SK-N-SH treated with all-trans-retinoic acid at 6 μM for 48 hours (cell line): ENCODE measurements around the gene FBXL14.

ENCODE experiments used
- ATAC-seq: fragments of 200-7000 bp; cut with Tn5 transposase; 3 replicates; pipeline ENCODE4 v1.9.1; 2020; ENCODE audit warnings: mild to moderate bottlenecking, moderate library complexity
- ARNTL ChIP-seq: fragments of 450-650 bp; formaldehyde crosslinking; IDR thresholded peaks from 2 replicates; pipeline ENCODE4 v1.5.0; 2020; ENCODE audit warnings: low read depth, mild to moderate bottlenecking, moderate library complexity, borderline replicate concordance
- BACH2 ChIP-seq: fragments of 250-450 bp; sonication (Bioruptor Pico); IDR thresholded peaks from 2 replicates; pipeline ENCODE4 v1.9.0; 2021; ENCODE audit warnings: mild to moderate bottlenecking, borderline replicate concordance
- CREB5 ChIP-seq: fragments of 250-450 bp; sonication (Bioruptor Pico); IDR thresholded peaks from 2 replicates; pipeline ENCODE4 v1.5.1; 2020; ENCODE audit warnings: low read depth, mild to moderate bottlenecking, moderate library complexity
- CSDC2 ChIP-seq: fragments of 250-450 bp; sonication (Bioruptor Pico); IDR thresholded peaks from 2 replicates; pipeline ENCODE4 v1.5.0; 2020; ENCODE audit warnings: mild to moderate bottlenecking, moderate library complexity
- CSRNP3 ChIP-seq: fragments of 250-450 bp; sonication (Bioruptor Pico); IDR thresholded peaks from 2 replicates; pipeline ENCODE4 v1.5.1; 2021; ENCODE audit warnings: mild to moderate bottlenecking, moderate library complexity
- ESRRG ChIP-seq: fragments of 250-450 bp; sonication (Bioruptor Pico); IDR thresholded peaks from 2 replicates; pipeline ENCODE4 v1.6.1; 2021; ENCODE audit warnings: mild to moderate bottlenecking
- GLIS3 ChIP-seq: fragments of 250-450 bp; sonication (Bioruptor Pico); IDR thresholded peaks from 2 replicates; pipeline ENCODE4 v1.5.0; 2020; ENCODE audit warnings: mild to moderate bottlenecking, moderate library complexity
- ISL1 ChIP-seq: fragments of 250-450 bp; sonication (Bioruptor Pico); IDR thresholded peaks from 2 replicates; pipeline ENCODE4 v2.1.2; 2022; ENCODE audit warnings: mild to moderate bottlenecking, moderate library complexity
- PPARA ChIP-seq: fragments of 250-450 bp; sonication (Bioruptor Pico); IDR thresholded peaks from 2 replicates; pipeline ENCODE4 v1.5.0; 2020; ENCODE audit warnings: mild to moderate bottlenecking, borderline replicate concordance
- RARB ChIP-seq: fragments of 250-450 bp; sonication (Bioruptor Pico); IDR thresholded peaks from 2 replicates; pipeline ENCODE4 v1.8.0; 2021; ENCODE audit warnings: mild to moderate bottlenecking, moderate library complexity
- TCF4 ChIP-seq: fragments of 250-450 bp; sonication (Bioruptor Pico); IDR thresholded peaks from 2 replicates; pipeline ENCODE4 v1.8.0; 2021; ENCODE audit warnings: mild to moderate bottlenecking, moderate library complexity, borderline replicate concordance
- TOX ChIP-seq: fragments of 250-450 bp; sonication (Bioruptor Pico); IDR thresholded peaks from 2 replicates; pipeline ENCODE4 v1.8.0; 2021; ENCODE audit warnings: mild to moderate bottlenecking, moderate library complexity, borderline replicate concordance
- TSHZ2 ChIP-seq: fragments of 250-450 bp; sonication (Bioruptor Pico); IDR thresholded peaks from 2 replicates; pipeline ENCODE4 v1.5.0; 2020; ENCODE audit warnings: mild to moderate bottlenecking, moderate library complexity
- ZC3H10 ChIP-seq: fragments of 250-450 bp; sonication (Bioruptor Pico); IDR thresholded peaks from 2 replicates; pipeline ENCODE4 v1.5.1; 2021; ENCODE audit warnings: mild to moderate bottlenecking, moderate library complexity
- ZFP3 ChIP-seq: fragments of 250-450 bp; sonication (Bioruptor Pico); IDR thresholded peaks from 2 replicates; pipeline ENCODE4 v1.5.0; 2020; ENCODE audit warnings: mild to moderate bottlenecking, moderate library complexity
- ZFP30 ChIP-seq: fragments of 450-650 bp; formaldehyde crosslinking; IDR thresholded peaks from 2 replicates; pipeline ENCODE4 v1.5.0; 2022; ENCODE audit warnings: mild to moderate bottlenecking, moderate library complexity
- ZNF565 ChIP-seq: fragments of 450-650 bp; formaldehyde crosslinking; conservative IDR thresholded peaks from 2 replicates; pipeline ENCODE4 v1.5.0; 2020; ENCODE audit warnings: low read depth, mild to moderate bottlenecking, moderate library complexity
- TF ChIP-seq, protein P1 (sequence below): fragments of 250-450 bp; sonication (Bioruptor Pico); IDR thresholded peaks from 2 replicates; pipeline ENCODE4 v1.8.0; 2020; ENCODE audit warnings: mild to moderate bottlenecking, moderate library complexity, borderline replicate concordance

Gene FBXL14

GRCh38 chr12:1540690-1541089 is 53.7 kb downstream of the FBXL14 start:
- peak; percentile 48 for ATAC-seq
- no peak for TF ChIP-seq BACH2 (CRISPR knock-in tag)
- TF ChIP-seq ISL1: no peak
- TF ChIP-seq ZFP3 (CRISPR knock-in tag): no peak
- TF ChIP-seq ZNF565 (CRISPR knock-in tag): no peak
- no peak for TF ChIP-seq TSHZ2
- TF ChIP-seq, protein P1, sequence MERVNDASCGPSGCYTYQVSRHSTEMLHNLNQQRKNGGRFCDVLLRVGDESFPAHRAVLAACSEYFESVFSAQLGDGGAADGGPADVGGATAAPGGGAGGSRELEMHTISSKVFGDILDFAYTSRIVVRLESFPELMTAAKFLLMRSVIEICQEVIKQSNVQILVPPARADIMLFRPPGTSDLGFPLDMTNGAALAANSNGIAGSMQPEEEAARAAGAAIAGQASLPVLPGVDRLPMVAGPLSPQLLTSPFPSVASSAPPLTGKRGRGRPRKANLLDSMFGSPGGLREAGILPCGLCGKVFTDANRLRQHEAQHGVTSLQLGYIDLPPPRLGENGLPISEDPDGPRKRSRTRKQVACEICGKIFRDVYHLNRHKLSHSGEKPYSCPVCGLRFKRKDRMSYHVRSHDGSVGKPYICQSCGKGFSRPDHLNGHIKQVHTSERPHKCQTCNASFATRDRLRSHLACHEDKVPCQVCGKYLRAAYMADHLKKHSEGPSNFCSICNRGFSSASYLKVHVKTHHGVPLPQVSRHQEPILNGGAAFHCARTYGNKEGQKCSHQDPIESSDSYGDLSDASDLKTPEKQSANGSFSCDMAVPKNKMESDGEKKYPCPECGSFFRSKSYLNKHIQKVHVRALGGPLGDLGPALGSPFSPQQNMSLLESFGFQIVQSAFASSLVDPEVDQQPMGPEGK: no peak
- TF ChIP-seq PPARA: no peak
- no peak for TF ChIP-seq ARNTL
- TF ChIP-seq CSDC2 (CRISPR knock-in tag): no peak

DNA sequence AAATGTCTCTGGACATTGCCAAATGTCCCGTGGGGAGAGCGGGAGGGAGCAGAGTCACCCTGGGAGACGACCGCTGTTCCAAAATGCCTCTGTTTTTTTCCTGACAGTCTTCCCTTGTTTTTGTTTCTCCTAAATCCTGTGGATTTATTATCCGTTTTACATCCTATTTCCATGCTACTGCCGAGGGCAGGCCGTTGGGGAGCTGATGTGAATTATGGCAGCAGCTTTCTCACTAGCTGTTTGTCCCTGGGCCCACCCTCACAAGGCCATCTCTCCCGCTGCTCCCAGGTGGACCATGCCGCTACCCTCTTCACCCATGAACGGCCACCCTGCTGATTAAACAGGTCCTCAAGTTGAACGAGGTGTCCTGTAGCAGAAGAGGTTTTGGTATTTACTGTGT is 55.2 kb downstream of the FBXL14 start:
- ATAC-seq: no peak
- TF ChIP-seq GLIS3 (CRISPR knock-in tag) (no peak), ZC3H10 (CRISPR knock-in tag) (no peak)

- no peak for ATAC-seq
- TF ChIP-seq RARB (CRISPR knock-in tag) (no peak), TCF4 (CRISPR knock-in tag) (no peak), CREB5 (CRISPR knock-in tag) (no peak), TSHZ2 (no peak), CSRNP3 (CRISPR knock-in tag) (no peak), ESRRG (CRISPR knock-in tag) (no peak), ZNF565 (CRISPR knock-in tag) (no peak), ZFP30 (CRISPR knock-in tag) (no peak), BACH2 (CRISPR knock-in tag) (no peak), TOX (CRISPR knock-in tag) (no peak)
- TF ChIP-seq, protein P1: no peak
These were observed 57.6 kb downstream of the FBXL14 start for GRCh38 chr12:1536817-1537216.
